Activated T-helper 17 cell treated with anti-CD3 and anti-CD28 coated beads, Interleukin-2, amount 50 U/mL, for 72 hours (primary cell): Measurements from ENCODE around the gene APLF. TPM values are rescaled to one million over a fixed set of nuclear protein-coding genes. Genes with fewer than 3 reads are reported as not detected.
A peak's percentile ranks its signal among the peaks of the same experiment; 100 is the strongest.

Experiments used
- ATAC-seq: fragments of 150-1000 bp; cut with Tn5 transposase; replicated peaks from 2 replicates; pipeline ENCODE4 v1.10.0; 2021; ENCODE audit warnings: mild to moderate bottlenecking, moderate library complexity
- H3K27ac Mint-ChIP-seq: one replicate; pipeline ENCODE4 v1.8.0; 2022; ENCODE audit warnings: mixed read lengths
- H3K27me3 Mint-ChIP-seq: one replicate; pipeline ENCODE4 v1.8.0; 2022; ENCODE audit warnings: mixed read lengths
- H3K36me3 Mint-ChIP-seq: one replicate; pipeline ENCODE4 v1.8.0; 2022; ENCODE audit warnings: low read depth, mild to moderate bottlenecking, mixed read lengths
- H3K4me1 Mint-ChIP-seq: one replicate; pipeline ENCODE4 v1.8.0; 2022; ENCODE audit warnings: mixed read lengths
- H3K4me3 Mint-ChIP-seq: one replicate; pipeline ENCODE4 v1.8.0; 2022; ENCODE audit warnings: mild to moderate bottlenecking, mixed read lengths
- H3K9me3 Mint-ChIP-seq: one replicate; pipeline ENCODE4 v1.8.0; 2022; ENCODE audit warnings: mixed read lengths
- total RNA-seq, 2 donors: library from RNA; stranded (reverse); gene quantifications; one replicate each; pipeline ENCODE4 v1.2.3, GENCODE V29; 2022

APLF gene
- 1 to 10 TPM; 1.4 to 3.5 TPM for total RNA-seq

DNA sequence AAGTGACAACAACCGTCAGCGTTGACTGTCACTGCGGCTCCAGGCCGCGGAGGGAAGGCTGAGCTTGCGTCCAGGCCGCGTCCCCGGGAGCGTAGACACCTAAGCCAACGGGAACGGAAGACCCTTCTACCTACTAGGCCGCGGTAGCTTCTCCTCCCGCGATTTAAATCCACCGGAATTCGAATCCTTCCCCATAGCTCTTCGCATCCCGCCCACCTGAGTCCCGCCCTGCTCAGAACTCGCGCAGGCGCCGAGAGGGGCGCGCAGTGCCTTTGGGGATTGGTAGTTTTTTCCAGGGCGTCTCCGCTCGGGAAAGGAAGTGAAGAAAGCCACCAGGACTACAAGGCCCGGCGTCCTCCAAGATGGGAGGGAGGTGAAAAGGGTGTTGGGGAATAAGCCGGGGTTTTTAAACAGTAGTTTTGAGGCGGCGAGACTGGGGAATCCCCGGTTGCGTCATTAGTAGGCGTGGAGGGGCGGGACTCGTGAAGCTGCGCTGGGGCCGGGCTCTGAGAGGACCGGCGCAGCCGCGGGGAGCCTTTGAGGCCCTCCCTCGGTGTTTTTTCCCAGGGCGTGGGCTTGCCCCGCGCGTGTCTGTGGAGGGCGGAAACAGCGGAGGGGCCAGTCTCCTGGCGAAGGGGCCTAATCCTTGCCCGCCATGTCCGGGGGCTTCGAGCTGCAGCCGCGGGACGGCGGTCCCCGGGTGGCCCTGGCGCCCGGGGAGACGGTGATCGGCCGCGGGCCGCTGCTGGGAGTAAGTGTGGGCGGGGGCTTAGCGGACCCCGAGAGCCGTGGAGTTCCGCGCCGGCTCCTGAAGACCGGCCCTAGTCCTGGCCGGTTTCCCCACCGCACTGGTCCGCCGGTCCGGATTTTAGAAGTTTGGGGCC is at the start of gene APLF, which contains the start of gene FBXO48:
APLF (plus strand) TSS at position 509 of the 884 bp plus-strand sequence; CDS start at position 656, 147 bp downstream.
FBXO48 (minus strand) TSS at position 218 of the 884 bp plus-strand sequence. CDS start 2,149 bp downstream, outside the sequence.
- Mint-ChIP-seq H3K36me3 (peaks cover 17% of the 10 kb centered on the region), H3K9me3 (no peaks in the 10 kb centered on the region)

DNA sequence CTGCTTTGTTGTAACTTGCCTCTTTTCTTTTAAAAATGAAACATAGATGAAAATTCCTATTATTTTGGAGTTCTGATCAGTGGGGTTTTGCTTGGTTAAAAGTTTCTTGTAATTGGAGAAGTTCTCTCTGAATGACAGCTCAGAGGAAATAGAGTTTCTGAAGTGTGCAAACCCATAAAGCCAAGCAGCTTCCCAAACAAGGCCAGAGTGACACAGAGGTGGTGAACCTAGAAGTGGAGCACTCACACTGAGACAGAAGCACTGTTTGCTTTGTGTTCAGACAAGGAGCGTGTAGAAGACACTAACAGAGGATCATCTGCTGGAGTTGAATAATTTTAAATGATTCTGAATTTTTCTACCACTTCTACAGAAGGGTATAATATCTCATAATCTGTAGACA is 49.5 kb upstream of the APLF start:
- H3K27ac Mint-ChIP-seq, result no peak overlapping the region
- ATAC-seq, result peak; percentile 31
- H3K4me1 Mint-ChIP-seq, result peaks cover 12% of the 10 kb centered on the region
- no peaks in the 10 kb centered on the region for H3K36me3 Mint-ChIP-seq
- H3K4me3 Mint-ChIP-seq, result no peak overlapping the region
- no peaks in the 10 kb centered on the region for H3K27me3 Mint-ChIP-seq
- no peaks in the 10 kb centered on the region for H3K9me3 Mint-ChIP-seq

More for the DNA sequence above, at the start of gene APLF, which contains the start of gene FBXO48:
- peak within 1 kb of the TSS; percentile 97 for H3K27ac Mint-ChIP-seq
- H3K27me3 Mint-ChIP-seq, result no peaks in the 10 kb centered on the region
- H3K4me1 Mint-ChIP-seq, result peaks cover 27% of the 10 kb centered on the region
- peak; percentile 90 for ATAC-seq
- peak within 1 kb of the TSS; percentile 99 for H3K4me3 Mint-ChIP-seq

DNA sequence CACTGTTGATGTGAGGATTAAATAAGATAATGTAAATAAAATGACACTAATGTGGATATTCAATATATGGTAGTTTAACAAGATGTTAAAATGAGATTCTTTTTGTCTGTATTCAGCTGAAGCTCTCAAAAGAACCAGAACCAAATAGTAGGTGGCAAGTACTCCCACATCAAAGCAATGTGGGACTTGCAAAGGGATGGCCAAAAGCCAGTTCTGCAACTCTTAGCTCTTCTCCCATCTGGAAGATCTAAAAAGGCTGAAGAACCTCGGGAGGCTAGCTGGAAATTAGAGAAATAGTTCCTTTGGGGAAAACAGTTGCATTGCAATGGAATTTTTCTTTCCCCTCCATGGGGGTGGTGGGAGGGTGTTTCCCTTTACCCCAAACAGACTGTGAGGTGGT is 49.0 kb upstream of the APLF start:
- peaks cover 12% of the 10 kb centered on the region for H3K4me1 Mint-ChIP-seq
- no peaks in the 10 kb centered on the region for H3K36me3 Mint-ChIP-seq
- H3K27me3 Mint-ChIP-seq, result no peaks in the 10 kb centered on the region
- no peak for ATAC-seq
- H3K9me3 Mint-ChIP-seq, result no peaks in the 10 kb centered on the region
- no peak overlapping the region for H3K4me3 Mint-ChIP-seq
- H3K27ac Mint-ChIP-seq, result no peak overlapping the region

DNA sequence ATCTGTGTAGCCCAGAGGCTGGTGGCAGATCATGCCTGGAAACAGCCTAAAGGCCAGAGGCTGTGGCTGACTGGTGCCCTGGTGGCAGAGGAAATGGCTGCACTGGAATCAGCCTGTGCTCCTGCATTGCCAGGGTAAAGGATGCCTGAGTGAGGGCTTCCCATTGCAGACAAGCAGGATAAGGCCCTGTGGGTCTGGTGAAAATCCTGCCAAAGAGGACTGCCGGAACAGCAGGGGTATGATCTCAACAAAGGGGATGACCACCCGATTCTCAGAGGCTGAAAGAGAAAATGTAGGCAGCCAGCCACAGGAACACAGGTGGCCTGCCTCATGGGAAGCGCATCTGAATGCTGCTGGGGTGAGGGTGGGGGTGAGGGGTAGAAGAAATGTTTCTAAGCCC is 48.5 kb upstream of the APLF start:
- Mint-ChIP-seq H3K4me3 (no peak overlapping the region), H3K27ac (no peak overlapping the region), H3K36me3 (no peaks in the 10 kb centered on the region), H3K4me1 (peaks cover 12% of the 10 kb centered on the region), H3K27me3 (no peaks in the 10 kb centered on the region), H3K9me3 (no peaks in the 10 kb centered on the region)
- ATAC-seq, result no peak

DNA sequence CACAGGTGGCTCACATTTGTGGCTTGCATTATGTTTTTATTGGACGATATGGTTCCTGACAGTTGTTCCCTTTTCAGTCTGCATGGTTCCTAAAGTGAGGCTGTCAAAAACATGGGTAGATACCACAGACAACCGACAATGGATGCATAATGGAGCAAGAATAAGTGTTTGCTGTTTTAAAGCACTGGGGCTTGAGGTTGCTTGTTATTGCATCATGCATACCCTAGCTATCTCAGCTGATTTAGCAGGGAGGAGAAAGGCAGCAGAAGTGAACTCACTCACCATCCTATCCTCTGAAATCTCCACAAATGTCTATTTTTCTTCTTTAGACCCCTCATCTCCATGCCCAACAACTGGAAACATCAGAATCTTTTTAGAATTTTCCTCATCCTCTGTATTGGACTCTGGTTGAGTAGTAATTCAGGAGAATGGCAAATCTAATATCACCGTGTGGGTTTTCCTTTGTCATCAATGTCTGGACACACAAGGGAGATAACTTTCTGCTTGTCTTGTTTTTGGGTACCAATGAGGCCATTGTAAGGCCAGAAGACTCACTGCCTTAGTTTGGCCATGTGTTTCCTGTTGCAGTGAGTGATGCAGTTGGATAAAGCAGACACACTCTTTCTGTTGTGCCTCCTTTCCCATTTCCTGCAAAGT is 47.0 kb upstream of the APLF start:
- Mint-ChIP-seq H3K36me3 (no peaks in the 10 kb centered on the region), H3K27ac (no peak overlapping the region), H3K4me1 (peaks cover 12% of the 10 kb centered on the region), H3K27me3 (no peaks in the 10 kb centered on the region), H3K4me3 (no peak overlapping the region), H3K9me3 (no peaks in the 10 kb centered on the region)
- no peak for ATAC-seq

GRCh38 chr2:68423966-68424650 is 43.3 kb upstream of the APLF start:
- peaks cover 10% of the 10 kb centered on the region for H3K4me1 Mint-ChIP-seq
- H3K4me3 Mint-ChIP-seq, result no peak overlapping the region
- no peaks in the 10 kb centered on the region for H3K9me3 Mint-ChIP-seq
- peak; percentile 94 for ATAC-seq
- no peak overlapping the region for H3K27ac Mint-ChIP-seq
- H3K36me3 Mint-ChIP-seq, result no peaks in the 10 kb centered on the region
- H3K27me3 Mint-ChIP-seq, result no peaks in the 10 kb centered on the region

GRCh38 chr2:68425503-68425902 is 41.9 kb upstream of the APLF start:
- Mint-ChIP-seq H3K9me3 (no peaks in the 10 kb centered on the region), H3K27me3 (no peaks in the 10 kb centered on the region), H3K4me3 (no peak overlapping the region), H3K36me3 (no peaks in the 10 kb centered on the region), H3K27ac (no peak overlapping the region), H3K4me1 (peaks cover 10% of the 10 kb centered on the region)
- ATAC-seq, result no peak

DNA sequence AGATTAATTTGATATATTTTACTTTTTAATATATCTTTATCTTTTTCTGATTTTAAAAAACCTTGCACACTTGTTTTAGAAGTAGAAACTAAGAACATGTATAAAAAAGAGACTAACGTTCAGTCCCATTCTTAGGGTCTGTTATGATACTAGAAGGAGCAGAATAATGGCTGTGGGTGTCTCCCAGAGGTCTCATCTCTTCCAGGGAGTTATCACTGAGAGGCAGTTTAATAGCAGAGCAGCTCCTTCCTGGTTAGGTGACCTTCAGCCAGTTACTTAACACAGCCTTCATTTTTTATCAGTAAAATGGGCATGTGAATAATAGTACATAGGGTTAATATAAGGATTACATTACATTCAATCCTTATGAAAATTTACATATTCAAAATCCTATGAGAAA is 40.9 kb upstream of the APLF start:
- Mint-ChIP-seq H3K9me3 (no peaks in the 10 kb centered on the region), H3K4me3 (no peak overlapping the region), H3K27ac (no peak overlapping the region), H3K27me3 (no peaks in the 10 kb centered on the region), H3K4me1 (peaks cover 10% of the 10 kb centered on the region), H3K36me3 (no peaks in the 10 kb centered on the region)
- no peak for ATAC-seq

GRCh38 chr2:68426848-68427579 is 40.4 kb upstream of the APLF start:
- ATAC-seq, result no peak
- H3K4me3 Mint-ChIP-seq, result peak overlapping the region; percentile 38
- H3K27me3 Mint-ChIP-seq, result no peaks in the 10 kb centered on the region
- H3K36me3 Mint-ChIP-seq, result no peaks in the 10 kb centered on the region
- peaks cover 6% of the 10 kb centered on the region for H3K4me1 Mint-ChIP-seq
- no peaks in the 10 kb centered on the region for H3K9me3 Mint-ChIP-seq
- H3K27ac Mint-ChIP-seq, result peak overlapping the region; percentile 50

DNA sequence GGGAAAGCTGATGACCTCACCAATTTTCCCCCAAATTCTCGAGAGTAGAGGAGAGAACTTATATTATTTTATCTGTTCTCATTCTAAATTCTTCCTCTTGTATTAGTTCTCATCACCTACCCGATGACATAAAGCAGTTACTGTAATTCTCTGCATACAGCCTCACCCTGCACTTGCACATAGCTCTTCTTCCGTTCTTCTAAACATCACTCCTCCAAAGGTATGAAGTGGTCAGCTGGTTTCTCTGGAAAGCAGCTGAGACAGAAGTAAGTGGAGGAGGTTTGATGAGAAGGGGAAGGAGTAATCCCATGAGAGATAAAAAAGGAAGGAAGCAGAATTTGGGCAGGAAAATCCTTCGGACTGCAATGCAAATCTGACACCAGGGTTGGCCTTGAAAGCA is 39.3 kb upstream of the APLF start:
- no peaks in the 10 kb centered on the region for H3K27me3 Mint-ChIP-seq
- no peak for ATAC-seq
- H3K4me1 Mint-ChIP-seq, result peaks cover 5% of the 10 kb centered on the region
- no peaks in the 10 kb centered on the region for H3K36me3 Mint-ChIP-seq
- no peaks in the 10 kb centered on the region for H3K9me3 Mint-ChIP-seq
- no peak overlapping the region for H3K4me3 Mint-ChIP-seq
- H3K27ac Mint-ChIP-seq, result no peak overlapping the region

DNA sequence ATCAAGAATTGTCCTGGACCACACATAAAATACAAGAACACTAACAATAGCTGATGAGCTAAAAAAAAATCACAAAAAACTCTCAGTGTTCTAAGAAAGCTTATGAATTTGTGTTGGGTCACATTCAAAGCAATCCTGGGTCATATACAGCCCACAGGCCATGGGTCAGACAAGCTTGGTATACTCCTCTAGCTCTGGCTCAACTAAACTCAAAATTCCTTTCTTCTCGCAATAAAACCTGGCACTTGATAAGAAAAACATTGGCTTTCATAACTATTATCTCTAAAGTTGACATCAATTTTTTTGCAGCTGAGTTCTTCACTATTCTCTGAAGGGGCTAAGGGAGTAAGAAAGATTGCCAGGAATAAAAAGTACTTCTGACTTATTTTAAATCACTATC is 38.6 kb upstream of the APLF start:
- no peak overlapping the region for H3K27ac Mint-ChIP-seq
- ATAC-seq, result no peak
- H3K4me3 Mint-ChIP-seq, result no peak overlapping the region
- H3K4me1 Mint-ChIP-seq, result peaks cover 5% of the 10 kb centered on the region
- no peaks in the 10 kb centered on the region for H3K9me3 Mint-ChIP-seq
- H3K27me3 Mint-ChIP-seq, result no peaks in the 10 kb centered on the region
- no peaks in the 10 kb centered on the region for H3K36me3 Mint-ChIP-seq

DNA sequence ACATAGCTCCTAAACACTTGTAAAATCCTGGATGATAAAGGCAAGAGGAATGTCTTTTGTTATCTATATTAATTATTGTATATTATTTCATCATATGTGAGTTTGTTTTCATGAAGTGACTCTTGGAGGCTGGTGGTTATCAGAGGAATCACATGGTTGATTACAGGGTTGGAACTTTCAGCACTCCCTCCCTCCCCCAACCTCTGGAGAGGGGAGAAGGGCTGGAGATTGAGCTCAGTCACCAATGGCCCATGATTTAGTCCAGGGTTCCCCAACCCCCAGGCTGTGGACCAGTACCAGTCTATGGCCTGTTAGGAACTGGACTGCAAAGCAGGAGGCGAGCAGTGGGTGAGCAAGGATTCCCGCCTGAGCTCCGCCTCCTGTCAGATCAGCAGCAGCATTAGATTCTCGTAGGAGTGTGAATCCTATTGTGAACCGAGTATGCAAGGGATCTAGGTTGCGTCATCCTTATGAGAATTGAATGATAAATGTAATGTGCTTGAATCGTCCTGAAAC is 38.0 kb upstream of the APLF start:
- H3K4me3 Mint-ChIP-seq, result no peak overlapping the region
- H3K27ac Mint-ChIP-seq, result no peak overlapping the region
- no peaks in the 10 kb centered on the region for H3K9me3 Mint-ChIP-seq
- H3K27me3 Mint-ChIP-seq, result no peaks in the 10 kb centered on the region
- H3K4me1 Mint-ChIP-seq, result peaks cover 5% of the 10 kb centered on the region
- ATAC-seq, result no peak
- H3K36me3 Mint-ChIP-seq, result no peaks in the 10 kb centered on the region

DNA sequence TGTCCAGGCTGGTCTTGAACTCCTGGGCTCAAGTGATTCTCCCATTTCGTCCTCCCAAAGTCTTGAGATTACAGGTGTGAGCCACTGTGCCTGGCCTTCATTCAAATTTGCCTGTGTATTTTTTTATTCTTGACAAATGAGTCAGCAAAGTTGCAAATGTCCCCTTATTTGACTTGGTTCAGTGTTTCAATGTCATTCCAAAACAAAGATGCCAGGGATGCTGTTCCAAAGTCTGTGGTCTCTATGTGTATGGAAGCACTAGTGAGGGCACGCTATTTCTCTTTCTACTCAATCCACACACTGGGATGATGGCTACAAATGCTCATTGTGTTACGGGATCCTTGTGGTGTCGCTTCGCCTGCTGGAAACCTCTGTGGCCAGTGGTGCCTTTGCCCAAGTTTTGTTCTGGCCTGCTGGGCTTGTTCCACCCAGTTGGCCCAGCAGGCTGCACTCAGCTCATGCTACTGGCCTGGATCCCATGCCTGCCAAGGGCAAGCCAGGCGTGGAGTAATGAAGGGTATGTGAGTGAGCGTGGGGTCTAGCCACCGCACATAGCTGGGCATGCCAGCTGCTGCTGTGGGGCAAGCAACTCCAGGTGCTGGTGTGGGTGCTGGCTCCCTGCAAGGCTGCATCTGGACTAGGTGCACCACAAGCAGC is 35.9 kb upstream of the APLF start:
- no peak for ATAC-seq
- Mint-ChIP-seq H3K4me1 (peaks cover 10% of the 10 kb centered on the region), H3K27ac (no peak overlapping the region), H3K36me3 (no peaks in the 10 kb centered on the region), H3K9me3 (no peaks in the 10 kb centered on the region), H3K27me3 (no peaks in the 10 kb centered on the region), H3K4me3 (no peak overlapping the region)
